ENCODE data around the gene CADPS2. TPM values are rescaled to one million over a fixed set of nuclear protein-coding genes. Genes with fewer than 3 reads are reported as not detected.

The CADPS2 gene
- total and polyA plus RNA-seq, 2 of the 4 experiments (the other 2 are of a cell fraction) = 0.10 to 0.54 TPM

GRCh38 chr7:122633472-122633871 lies 252.8 kb downstream of the CADPS2 start:
- CTCF ChIA-PET = no interaction called here

More at GRCh38 chr7:122633472-122633871, 252.8 kb downstream of the CADPS2 start:
- Histone ChIP-seq H3K9me3 (ENCODE audit: control insufficient read depth, insufficient read depth, low read length) (peaks cover 7% of the 10 kb centered on the region), H2BK5ac (ENCODE audit: low read depth, low read length, poor library complexity, severe bottlenecking) (no peak overlapping the region), H3K4ac (ENCODE audit: low read depth, low read length) (no peak overlapping the region), H3K14ac (replicated peaks; ENCODE audit: low read depth, low read length) (no peak overlapping the region), H3K27me3 (ENCODE audit: control insufficient read depth, insufficient read depth, low read length) (no peaks in the 10 kb centered on the region), H3K9me1 (ENCODE audit: insufficient read depth, low read length) (no peaks in the 10 kb centered on the region), H2AK5ac (ENCODE audit: low read depth, low read length) (no peak overlapping the region), H2AFZ (replicated peaks; ENCODE audit: low read length, poor library complexity) (no peak overlapping the region), H3K27ac (ENCODE audit: insufficient read depth, low read length) (no peak overlapping the region), H2BK120ac (ENCODE audit: low read depth, low read length) (no peak overlapping the region), H3K56ac (ENCODE audit: extremely low read depth, insufficient read depth, low read length) (no peak overlapping the region), H3K23ac (ENCODE audit: low read depth, low read length) (no peak overlapping the region), H2BK15ac (ENCODE audit: low read depth, low read length) (no peak overlapping the region), H4K8ac (ENCODE audit: low read depth in 2 of 2, low read length in 2 of 2) (no peak overlapping the region), H3K4me1 (ENCODE audit: control insufficient read depth, insufficient read depth, low read length) (no peaks in the 10 kb centered on the region), H3K18ac (ENCODE audit: low read depth, low read length) (no peak overlapping the region), H4K91ac (ENCODE audit: insufficient read depth, low read depth, low read length) (no peak overlapping the region), H3K79me1 (ENCODE audit: low read depth in 1 of 2, low read length in 2 of 2) (no peaks in the 10 kb centered on the region), H2AK9ac (replicated peaks; ENCODE audit: low read depth, low read length, poor library complexity) (no peak overlapping the region), H3K9ac (ENCODE audit: low read depth, low read length) (no peak overlapping the region), H3K4me3 (ENCODE audit: insufficient read depth, low read depth, low read length) (no peak overlapping the region), H3K4me2 (ENCODE audit: low read depth, low read length) (no peak overlapping the region), H4K5ac (ENCODE audit: low read depth, low read length) (no peak overlapping the region), H3K36me3 (ENCODE audit: control insufficient read depth, insufficient read depth, low read length) (no peaks in the 10 kb centered on the region), H4K20me1 (ENCODE audit: insufficient read depth, low read length) (no peaks in the 10 kb centered on the region), H2BK20ac (ENCODE audit: low read depth, low read length) (no peak overlapping the region)
- DNase-seq (no peak), ATAC-seq (ENCODE audit: low read depth) (no peak)
- intact Hi-C loops (cut with micrococcal nuclease) = no loop called here
- dilution Hi-C loops (cut with HindIII; ENCODE audit: low sequenced_read_pairs, unreplicated experiment) = no loop called here
- TF ChIP-seq SMC3 (IDR thresholded peaks at IDR 0.05; ENCODE audit: low read depth, low read length) (no peak), FOS (IDR thresholded peaks at IDR 0.05; ENCODE audit: low read depth, low read length) (no peak), POLR2A (IDR thresholded peaks at IDR 0.05; ENCODE audit: low read depth, low read length) (no peak), BHLHE40 (IDR thresholded peaks at IDR 0.05; ENCODE audit: low read depth, low read length) (no peak), CHD1 (IDR thresholded peaks at IDR 0.05; ENCODE audit: low read depth, low read length) (no peak), CTCF (conservative IDR thresholded peaks at IDR 0.05; ENCODE audit: low read depth, low read length) (no peak), MAFK (IDR thresholded peaks at IDR 0.05; ENCODE audit: low read depth, low read length) (no peak), USF2 (IDR thresholded peaks at IDR 0.05; ENCODE audit: low read depth, low read length) (no peak), MAZ (IDR thresholded peaks at IDR 0.05; ENCODE audit: borderline replicate concordance, low read depth, low read length) (no peak), RAD21 (IDR thresholded peaks at IDR 0.05; ENCODE audit: low read length) (no peak), NFE2L2 (IDR thresholded peaks at IDR 0.05; ENCODE audit: low read depth, low read length) (no peak), ELK1 (IDR thresholded peaks at IDR 0.05; ENCODE audit: borderline replicate concordance, low read depth, low read length) (no peak), RFX5 (IDR thresholded peaks at IDR 0.05; ENCODE audit: low read depth, low read length) (no peak), CEBPB (IDR thresholded peaks at IDR 0.05; ENCODE audit: low read depth, low read length) (no peak), MXI1 (IDR thresholded peaks at IDR 0.05; ENCODE audit: borderline replicate concordance, low read depth, low read length) (no peak), RCOR1 (IDR thresholded peaks at IDR 0.05; ENCODE audit: insufficient replicate concordance, low read length) (no peak)
- POLR2A ChIA-PET (ENCODE audit: unreplicated experiment) = no interaction called here
- in situ Hi-C loops (cut with MboI; ENCODE audit: low sequenced_read_pairs) = no loop called here
- no TSS peak for BruUV-seq (replicated peaks)
- WGBS, 2 experiments (ENCODE audit: extremely low coverage in 2 of 2, insufficient read length in 1 of 2) = no CpG with 5 or more reads among the region's 3 CpGs
